H1 (cell line): ENCODE data around the gene PDE6D. TPM values are rescaled to one million over a fixed set of nuclear protein-coding genes. Genes with fewer than 3 reads are reported as not detected.

Source experiments
- CTCF ChIA-PET: fragments of 300-600 bp; sonication (Branson Sonifier 250); formaldehyde crosslinking; loops from one replicate; lab custom pipeline; 2021; ENCODE audit not compliant: partially characterized antibody; lab: Charles Lee
- POLR2A ChIA-PET: fragments of 300-600 bp; sonication (Branson Sonifier 250); formaldehyde crosslinking; loops from one replicate; lab custom pipeline; 2021; ENCODE audit warnings: inconsistent platforms; ENCODE audit not compliant: partially characterized antibody; lab: Charles Lee
- DNase-seq, 2 experiments: peaks; one replicate each; pipeline versions ENCODE4 v3.0.0 to v3.0.0-alpha.2; 2010 to 2022; ENCODE audit warnings: low spot score in 2 of 2, low read depth in 1 of 2, mixed read lengths in 1 of 2
- FAIRE-seq: peaks from 2 replicates; lab custom pipeline; 2011; peaks lifted over from hg19 to GRCh38; lab: Jason Lieb, UNC
- H2AFZ ChIP-seq: 2 replicates; pipeline ENCODE4 v1.8.1; 2012; ENCODE audit warnings: low read length, inconsistent platforms
- H2AK5ac ChIP-seq: 2 replicates; pipeline ENCODE4 v1.6.1; 2013; ENCODE audit warnings: low read depth, low read length
- H2BK120ac ChIP-seq: replicated peaks from 2 replicates; pipeline ENCODE3; 2013; ENCODE audit warnings: low read depth, low read length, inconsistent platforms
- H2BK12ac ChIP-seq: 2 replicates; pipeline ENCODE4 v1.6.1; 2013; ENCODE audit warnings: low read depth, low read length
- H2BK15ac ChIP-seq: 2 replicates; pipeline ENCODE4 v1.6.1; 2013; ENCODE audit warnings: low read length
- H2BK20ac ChIP-seq: 2 replicates; pipeline ENCODE4 v1.6.1; 2013; ENCODE audit warnings: low read length
- H2BK5ac ChIP-seq: 2 replicates; pipeline ENCODE4 v1.6.1; 2013; ENCODE audit warnings: low read depth, low read length
- H3K14ac ChIP-seq: 2 replicates; pipeline ENCODE4 v1.6.1; 2013; ENCODE audit warnings: inconsistent platforms; ENCODE audit not compliant: insufficient read length
- H3K18ac ChIP-seq: 2 replicates; pipeline ENCODE4 v1.6.1; 2013; ENCODE audit warnings: low read length; ENCODE audit errors: extremely low read depth
- H3K23ac ChIP-seq: 2 replicates; pipeline ENCODE4 v1.6.1; 2013; ENCODE audit warnings: inconsistent platforms; ENCODE audit not compliant: insufficient read length
- H3K23me2 ChIP-seq: 2 replicates; pipeline ENCODE4 v1.6.1; 2013; ENCODE audit warnings: low read depth, low read length
- H3K27ac ChIP-seq: 2 replicates; pipeline ENCODE4 v1.6.1; 2011; ENCODE audit warnings: low read depth, low read length, inconsistent platforms
- H3K27me3 ChIP-seq, 4 experiments: replicated peaks in 1 of 4; 1 replicate in 1 of 4; 2 replicates in 3 of 4; pipeline versions ENCODE4 v1.6.1 to v1.8.1; 2011 to 2013; ENCODE audit warnings: low read length in 3 of 4, mild to moderate bottlenecking in 3 of 4, inconsistent platforms in 2 of 4, mixed read lengths in 2 of 4, moderate library complexity in 1 of 4; ENCODE audit not compliant: control insufficient read depth in 3 of 4, insufficient read depth in 3 of 4; ENCODE audit errors: extremely low read depth in 1 of 4
- H3K36me3 ChIP-seq, 4 experiments: 2 replicates each; pipeline versions ENCODE4 v1.6.1 to v1.8.1; 2011 to 2013; ENCODE audit warnings: mild to moderate bottlenecking in 4 of 4, low read length in 3 of 4, moderate library complexity in 2 of 4, control low read depth in 1 of 4, inconsistent platforms in 1 of 4; ENCODE audit not compliant: insufficient read depth in 4 of 4, control insufficient read depth in 2 of 4
- H3K4ac ChIP-seq: replicated peaks from 2 replicates; pipeline ENCODE3; 2013; ENCODE audit warnings: low read length, low read depth, mixed read lengths, inconsistent platforms; ENCODE audit not compliant: insufficient read length
- H3K4me1 ChIP-seq, 4 experiments: replicated peaks in 1 of 4; 1 replicate in 1 of 4; 2 replicates in 3 of 4; pipeline versions ENCODE4 v1.6.1 to v1.8.1; 2011 to 2013; ENCODE audit warnings: low read length in 3 of 4, inconsistent platforms in 2 of 4, mixed read lengths in 1 of 4; ENCODE audit not compliant: insufficient read depth in 4 of 4, control insufficient read depth in 3 of 4
- H3K4me2 ChIP-seq, 2 experiments: 2 replicates each; pipeline versions ENCODE4 v1.6.1 to v1.8.1; 2011 to 2013; ENCODE audit warnings: low read depth in 2 of 2, low read length in 2 of 2, control low read depth in 1 of 2, inconsistent platforms in 1 of 2, mild to moderate bottlenecking in 1 of 2; ENCODE audit not compliant: insufficient read depth in 1 of 2
- H3K4me3 ChIP-seq, 4 experiments: fragments of 200-600, 300-600 bp in 1 of 4; sonication (generic), shearing (Covaris generic), sonication (Bioruptor Twin) in 1 of 4; 2 replicates each; pipeline versions ENCODE4 v1.5.1 to v1.8.1; 2011 to 2016; ENCODE audit warnings: low read length in 4 of 4, low read depth in 3 of 4, control low read depth in 2 of 4, inconsistent platforms in 2 of 4, mild to moderate bottlenecking in 2 of 4, mixed read lengths in 1 of 4, moderate library complexity in 1 of 4; ENCODE audit not compliant: insufficient read depth in 2 of 4; ENCODE audit errors: extremely low read depth in 1 of 4
- H3K56ac ChIP-seq: replicated peaks from 2 replicates; pipeline ENCODE3; 2013; ENCODE audit warnings: low read depth, mild to moderate bottlenecking, mixed read lengths, low read length, inconsistent platforms; ENCODE audit not compliant: insufficient read length
- H3K79me1 ChIP-seq: 2 replicates; pipeline ENCODE4 v1.6.1; 2013; ENCODE audit warnings: low read depth, low read length, control low read depth
- H3K79me2 ChIP-seq, 2 experiments: 2 replicates each; pipeline versions ENCODE4 v1.6.1 to v1.8.1; 2012 to 2013; ENCODE audit warnings: low read length in 2 of 2, mild to moderate bottlenecking in 2 of 2, inconsistent platforms in 1 of 2; ENCODE audit not compliant: insufficient read depth in 2 of 2, control insufficient read depth in 1 of 2
- H3K9ac ChIP-seq, 4 experiments: replicated peaks in 1 of 4; 1 replicate in 1 of 4; 2 replicates in 3 of 4; pipeline versions ENCODE4 v1.6.1 to v1.8.1; 2011 to 2013; ENCODE audit warnings: low read depth in 3 of 4, low read length in 3 of 4, control low read depth in 2 of 4, mild to moderate bottlenecking in 2 of 4, moderate library complexity in 2 of 4, inconsistent platforms in 1 of 4; ENCODE audit errors: extremely low read depth in 1 of 4
- H3K9me3 ChIP-seq, 2 experiments: 2 replicates each; pipeline versions ENCODE4 v1.6.1 to v1.8.1; 2012 to 2013; ENCODE audit warnings: mild to moderate bottlenecking in 2 of 2, moderate library complexity in 2 of 2, control low read depth in 1 of 2, inconsistent platforms in 1 of 2, low read depth in 1 of 2, low read length in 1 of 2, mixed read lengths in 1 of 2; ENCODE audit not compliant: insufficient read depth in 2 of 2
- H4K20me1 ChIP-seq, 2 experiments: replicated peaks in 1 of 2; 2 replicates each; pipeline versions ENCODE3 to v1.8.1; 2011 to 2013; ENCODE audit warnings: inconsistent platforms in 2 of 2, low read length in 2 of 2, mild to moderate bottlenecking in 1 of 2; ENCODE audit not compliant: insufficient read depth in 2 of 2, control insufficient read depth in 1 of 2
- H4K5ac ChIP-seq: 2 replicates; pipeline ENCODE4 v1.6.1; 2013; ENCODE audit warnings: low read length, low read depth, mixed read lengths, inconsistent platforms; ENCODE audit not compliant: insufficient read length
- H4K8ac ChIP-seq: 2 replicates; pipeline ENCODE4 v1.8.0; 2013; ENCODE audit warnings: mild to moderate bottlenecking, moderate library complexity, low read length, inconsistent platforms; ENCODE audit not compliant: insufficient read depth; ENCODE audit errors: extremely low read depth
- H4K91ac ChIP-seq: replicated peaks from 2 replicates; pipeline ENCODE3; 2013; ENCODE audit warnings: low read length, mixed read lengths, inconsistent platforms; ENCODE audit not compliant: insufficient read length
- RNF2 ChIP-seq: fragments of 200-900, 300-1000 bp; sonication (generic); IDR thresholded peaks from 2 replicates; pipeline ENCODE4 v1.7.1; 2016; ENCODE audit warnings: borderline replicate concordance, low read depth, mild to moderate bottlenecking, antibody characterized with exemption, low read length; ENCODE audit not compliant: poor library complexity, severe bottlenecking; ENCODE audit errors: missing control alignments
- WGBS, 2 experiments: shearing (Covaris generic) in 1 of 2; methylation state at CpG; one replicate each; pipeline versions ENCODE4 v1.1.6 to v1.1.7; 2013 to 2015; ENCODE audit warnings: low lambda C conversion rate in 2 of 2, mixed read lengths in 2 of 2, inconsistent platforms in 1 of 2, low coverage in 1 of 2, missing lambda C conversion rate in 1 of 2; ENCODE audit not compliant: insufficient replicate concordance in 2 of 2, insufficient coverage in 1 of 2, insufficient read length in 1 of 2; ENCODE audit errors: extremely low coverage in 1 of 2, missing lambda C conversion rate in 1 of 2; 5-methylcytosine and 5-hydroxymethylcytosine counted together
- polyA plus RNA-seq, 7 experiments: library from polyadenylated mRNA; depleted of rRNA in 3 of 7; stranded (reverse) in 5 of 7; unstranded in 2 of 7; fragments of >200 nt in 5 of 7; fragments of 200-250 nt in 2 of 7; gene quantifications; 1 replicate in 5 of 7; 2 replicates in 1 of 7; 4 replicates in 1 of 7; pipeline versions ENCODE4 v1.2.1 to v1.2.3, GENCODE V29; 2011 to 2013; ENCODE audit warnings: missing spikeins in 2 of 7, mixed read lengths in 2 of 7
- total RNA-seq: library from RNA; stranded (reverse); fragmentation: NEBNext Ultra II Directional; extraction: Animal tissue kit (Norgen Biotek cat#: 25700); gene quantifications from 2 replicates; pipeline ENCODE4 v1.2.1, GENCODE V29; 2021

The PDE6D gene
- total and polyA plus RNA-seq, 2 of the 8 experiments (the other 6 are each of a cell fraction or from before 2014, with no cell fraction given) = 33.7 to 63.9 TPM

GRCh38 chr2:231696004-231696367, 85.1 kb downstream of the PDE6D start:
- Histone ChIP-seq H2BK5ac (no peak overlapping the region), H4K5ac (no peak overlapping the region), H3K79me2 (no peaks in the 10 kb centered on the region), H4K91ac (no peak overlapping the region), H3K27me3 (no peaks in the 10 kb centered on the region), H2BK120ac (no peak overlapping the region), H3K23ac (no peak overlapping the region), H3K9me3 (no peaks in the 10 kb centered on the region), H3K4ac (no peak overlapping the region), H4K20me1 (peaks cover 0 to 1% of the 10 kb centered on the region in 2 experiments), H3K56ac (no peak overlapping the region), H3K79me1 (peaks cover 3% of the 10 kb centered on the region; the same call in 1 of the 2 replicates), H3K4me3 (no peak overlapping the region), H2AK5ac (no peak overlapping the region), H3K4me2 (no peak overlapping the region), H3K23me2 (no peaks in the 10 kb centered on the region), H3K4me1 (peaks cover 0 to 3% (median 1%) of the 10 kb centered on the region in 4 experiments; a peak in 1 of 7 replicates), H3K9ac (no peak overlapping the region), H3K14ac (no peak overlapping the region), H2BK15ac (no peak overlapping the region), H3K27ac (no peak overlapping the region), H3K36me3 (no peaks in the 10 kb centered on the region), H2BK12ac (no peak overlapping the region), H3K18ac (no peak overlapping the region), H2BK20ac (no peak overlapping the region), H4K8ac (no peak overlapping the region), H2AFZ (no peak overlapping the region)
- FAIRE-seq (no peak), DNase-seq (no peak)
- CTCF ChIA-PET = interaction anchor here (1.2 to 31.4 kb wide), 7 partner anchors 9 to 21 kb away, joined by 3 to 555 read pairs (median 30); no protein-coding TSS in a partner anchor
- POLR2A ChIA-PET = interaction anchor here (18.9 to 27.8 kb wide), 2 partner anchors 14 to 18 kb away, joined by 231 to 1080 read pairs; partner anchors contain the start of gene PTMA
- TF ChIP-seq RNF2 = no peak
- WGBS, 2 experiments = 90% methylated on average over 2 of the region's 2 CpGs; no CpG with 5 or more reads in 1 of the 2 experiments
